ENCODE measurements around the gene ARHGAP10.
"Not testable (repeated sequence)": the region's sequence is repeated elsewhere in the genome, so short reads cannot be mapped to it uniquely, and the experiment has no call there.

Gene ARHGAP10

GRCh38 chr4:147794787-147795413 is 63.0 kb downstream of the ARHGAP10 start:
- DNase-seq = no peak

- not testable (repeated sequence) for DNase-seq
These were observed 67.2 kb downstream of the ARHGAP10 start for GRCh38 chr4:147799057-147799456.

GRCh38 chr4:147799986-147800555 is 68.2 kb downstream of the ARHGAP10 start:
- no peak for DNase-seq

- DNase-seq = no peak
These were observed 69.9 kb downstream of the ARHGAP10 start for GRCh38 chr4:147801820-147802219.

GRCh38 chr4:147802346-147802745 is 70.5 kb downstream of the ARHGAP10 start:
- DNase-seq = no peak

- DNase-seq = no peak
These were observed 74.1 kb downstream of the ARHGAP10 start for GRCh38 chr4:147805946-147806345.

GRCh38 chr4:147808447-147808846 is 76.6 kb downstream of the ARHGAP10 start:
- no peak for DNase-seq

GRCh38 chr4:147809211-147809610 is 77.3 kb downstream of the ARHGAP10 start:
- no peak for DNase-seq

- DNase-seq = no peak
These were observed 80.0 kb downstream of the ARHGAP10 start for GRCh38 chr4:147811878-147812277.

- DNase-seq = no peak
These were observed 81.4 kb downstream of the ARHGAP10 start for GRCh38 chr4:147813109-147813773.

- DNase-seq = no peak
These were observed 82.1 kb downstream of the ARHGAP10 start for GRCh38 chr4:147813973-147814372.

- no peak for DNase-seq
These were observed 82.5 kb downstream of the ARHGAP10 start for GRCh38 chr4:147814376-147814775.

GRCh38 chr4:147815741-147816140 is 83.9 kb downstream of the ARHGAP10 start:
- no peak for DNase-seq

- DNase-seq = no peak
These were observed 84.7 kb downstream of the ARHGAP10 start for GRCh38 chr4:147816382-147817254.

- no peak for DNase-seq
These were observed 89.1 kb downstream of the ARHGAP10 start for GRCh38 chr4:147820975-147821374.

GRCh38 chr4:147821555-147821954 is 89.7 kb downstream of the ARHGAP10 start:
- DNase-seq = no peak

- no peak for DNase-seq
These were observed 90.2 kb downstream of the ARHGAP10 start for GRCh38 chr4:147822128-147822527.

- no peak for DNase-seq
These were observed 91.2 kb downstream of the ARHGAP10 start for GRCh38 chr4:147823130-147823529.

- no peak for DNase-seq
These were observed 92.4 kb downstream of the ARHGAP10 start for GRCh38 chr4:147824316-147824715.

- no peak for DNase-seq
These were observed 93.0 kb downstream of the ARHGAP10 start for GRCh38 chr4:147824884-147825283.

- peak; percentile 14 for DNase-seq
These were observed 93.8 kb downstream of the ARHGAP10 start for GRCh38 chr4:147825451-147826287.

- no peak for DNase-seq
These were observed 94.4 kb downstream of the ARHGAP10 start for GRCh38 chr4:147826288-147826646.
